Stimulated activated CD4-positive, alpha-beta T cell treated with anti-CD3 and anti-CD28 coated beads, Interleukin-4, amount 100 ng/mL, for 4 hours (primary cell): ENCODE data around the gene WNT9A.
"Not testable (repeated sequence)": the region's sequence is repeated elsewhere in the genome, so short reads cannot be mapped to it uniquely, and the experiment has no call there.

Experiments used
- DNase-seq, 2 experiments: peaks; one replicate each; pipeline ENCODE4 v3.0.0-alpha.2; 2020

The WNT9A gene, protein sequence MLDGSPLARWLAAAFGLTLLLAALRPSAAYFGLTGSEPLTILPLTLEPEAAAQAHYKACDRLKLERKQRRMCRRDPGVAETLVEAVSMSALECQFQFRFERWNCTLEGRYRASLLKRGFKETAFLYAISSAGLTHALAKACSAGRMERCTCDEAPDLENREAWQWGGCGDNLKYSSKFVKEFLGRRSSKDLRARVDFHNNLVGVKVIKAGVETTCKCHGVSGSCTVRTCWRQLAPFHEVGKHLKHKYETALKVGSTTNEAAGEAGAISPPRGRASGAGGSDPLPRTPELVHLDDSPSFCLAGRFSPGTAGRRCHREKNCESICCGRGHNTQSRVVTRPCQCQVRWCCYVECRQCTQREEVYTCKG

GRCh38 chr1:227947676-227948492 is at the start of gene WNT9A:
TSS of gene WNT9A (minus strand) at chr1:227947932. CDS start at chr1:227947887, 45 bp downstream.
- DNase-seq = peak in 1 of 2 experiments; percentile 12

DNA sequence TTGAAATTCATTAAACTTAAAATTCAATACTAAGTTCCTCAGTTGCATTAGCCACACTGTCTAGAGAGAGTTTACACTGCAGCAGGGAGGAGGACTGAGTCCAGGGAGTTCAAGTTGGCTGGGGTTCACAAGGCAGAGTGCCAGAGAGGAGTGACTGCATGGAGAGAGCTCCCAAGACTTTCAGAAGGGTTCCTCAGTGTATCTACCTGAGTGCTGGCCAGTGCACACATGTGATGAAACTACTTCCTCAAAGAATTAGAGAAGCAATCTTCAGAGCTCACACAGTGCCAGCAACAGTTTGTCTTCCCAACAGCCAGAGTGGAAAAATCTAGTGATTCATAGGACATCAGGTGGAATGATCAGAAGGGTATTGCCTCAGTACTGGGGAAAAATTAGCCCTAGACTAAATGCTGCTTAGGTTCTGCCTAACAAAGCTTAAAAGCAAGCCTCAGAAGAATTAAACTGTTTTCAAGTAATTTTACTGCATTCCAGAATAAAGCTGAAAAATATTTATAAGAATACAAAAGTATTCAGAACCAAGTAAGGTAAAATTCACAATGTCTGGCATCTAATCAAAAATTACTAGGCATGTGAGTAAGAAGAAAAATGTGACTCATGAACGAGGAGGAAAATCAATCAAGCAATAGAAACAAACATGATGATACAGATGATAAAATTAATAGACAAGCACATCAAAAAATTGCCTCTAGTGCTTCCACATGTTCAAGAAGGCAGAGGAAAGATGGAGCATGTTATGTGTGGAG is 48.6 kb upstream of the WNT9A start:
- no peak for DNase-seq

- DNase-seq = no peak
Observed at GRCh38 chr1:227994632-227995300, 47.0 kb upstream of the WNT9A start.

- DNase-seq = no peak
Observed at GRCh38 chr1:227987181-227987580, 39.4 kb upstream of the WNT9A start.

GRCh38 chr1:227975583-227976283 is 28.0 kb upstream of the WNT9A start:
- not testable (repeated sequence) for DNase-seq

DNA sequence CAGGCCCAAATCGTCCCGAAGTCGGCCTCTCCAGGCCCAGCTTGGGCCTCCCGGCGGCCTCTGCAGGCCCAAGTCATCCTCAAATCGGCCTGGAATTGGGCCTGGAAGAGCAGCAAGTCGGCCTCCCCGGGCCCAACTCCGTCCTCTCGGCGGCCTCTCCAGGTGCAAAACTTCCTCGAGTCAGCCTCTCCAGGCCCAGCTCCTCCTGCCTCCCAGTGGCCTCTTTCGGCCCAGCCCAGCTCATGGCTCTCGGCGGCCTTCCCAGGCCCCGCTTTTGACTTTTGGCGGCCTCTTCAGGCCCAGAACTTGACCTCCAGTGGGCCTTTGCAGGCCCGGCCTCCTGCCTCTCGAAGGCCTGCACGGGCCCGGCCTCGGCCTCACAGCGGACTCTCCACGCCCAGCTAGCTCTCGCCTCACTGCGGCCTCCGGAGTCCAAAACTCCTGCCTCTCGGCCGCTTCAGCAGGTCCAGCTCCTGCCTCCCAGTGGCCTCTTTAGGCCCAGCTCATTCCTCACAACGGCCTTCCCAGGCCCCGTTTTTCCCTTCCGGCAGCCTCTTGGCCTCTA is 26.1 kb upstream of the WNT9A start:
- not testable (repeated sequence) for DNase-seq

- DNase-seq = not testable (repeated sequence)
Observed at GRCh38 chr1:227972843-227973374, 25.2 kb upstream of the WNT9A start.

- not testable (repeated sequence) for DNase-seq
Observed at GRCh38 chr1:227972283-227972679, 24.5 kb upstream of the WNT9A start.

- not testable (repeated sequence) for DNase-seq
Observed at GRCh38 chr1:227971643-227972282, 24.0 kb upstream of the WNT9A start.

- DNase-seq = not testable (repeated sequence)
Observed at GRCh38 chr1:227971216-227971615, 23.5 kb upstream of the WNT9A start.

- not testable (repeated sequence) for DNase-seq
Observed at GRCh38 chr1:227970076-227970995, 22.6 kb upstream of the WNT9A start.

DNA sequence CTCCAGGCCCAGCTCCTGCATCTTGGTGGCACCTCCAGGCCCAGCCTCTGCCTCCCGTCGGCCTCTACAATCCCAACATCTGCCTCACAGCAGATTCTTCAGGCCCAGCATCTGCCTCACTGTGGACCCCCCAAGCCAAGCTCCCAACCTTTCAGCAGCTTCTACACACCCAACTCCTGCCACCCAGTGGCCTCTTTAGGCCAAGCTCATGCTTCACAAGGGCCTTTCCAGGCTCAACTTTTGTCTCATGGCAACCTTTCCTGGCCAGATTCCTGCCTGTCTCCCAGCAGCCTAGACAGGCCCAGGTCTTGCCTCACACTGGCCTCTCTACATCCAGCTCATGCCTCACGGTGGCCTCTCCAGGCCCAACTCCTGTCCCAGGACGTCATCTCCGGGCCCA is 20.1 kb upstream of the WNT9A start:
- not testable (repeated sequence) for DNase-seq

- DNase-seq = not testable (repeated sequence)
Observed at GRCh38 chr1:227966733-227967132, 19.0 kb upstream of the WNT9A start.

GRCh38 chr1:227961651-227962466 is 14.1 kb upstream of the WNT9A start:
- no peak for DNase-seq

DNA sequence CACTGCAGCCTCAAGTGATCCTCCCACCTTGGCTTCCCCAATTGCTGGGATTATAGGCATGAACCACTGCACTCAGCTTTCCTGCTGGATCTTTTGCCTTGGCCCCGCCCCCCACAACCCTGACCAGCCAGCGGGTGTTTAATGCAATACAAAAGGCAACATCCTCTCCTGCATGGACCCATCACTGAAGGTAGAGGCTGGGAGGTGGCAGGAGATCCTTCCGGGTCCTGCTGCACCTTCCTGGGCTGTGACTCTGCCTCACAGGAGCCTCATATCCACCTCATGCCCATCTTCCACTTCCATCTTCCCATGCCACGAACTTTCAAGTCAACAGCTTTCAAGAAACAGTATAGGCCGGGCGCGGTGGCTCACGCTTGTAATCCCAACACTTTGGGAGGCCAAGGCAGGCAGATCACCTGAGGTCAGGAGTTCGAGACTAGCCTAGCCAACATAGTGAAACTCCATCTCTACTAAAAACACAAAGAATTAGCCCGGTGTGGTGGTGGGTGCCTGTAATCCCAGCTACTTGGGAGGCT is 11.7 kb upstream of the WNT9A start:
- no peak for DNase-seq

GRCh38 chr1:227958617-227959324 is 11.0 kb upstream of the WNT9A start:
- no peak for DNase-seq

DNA sequence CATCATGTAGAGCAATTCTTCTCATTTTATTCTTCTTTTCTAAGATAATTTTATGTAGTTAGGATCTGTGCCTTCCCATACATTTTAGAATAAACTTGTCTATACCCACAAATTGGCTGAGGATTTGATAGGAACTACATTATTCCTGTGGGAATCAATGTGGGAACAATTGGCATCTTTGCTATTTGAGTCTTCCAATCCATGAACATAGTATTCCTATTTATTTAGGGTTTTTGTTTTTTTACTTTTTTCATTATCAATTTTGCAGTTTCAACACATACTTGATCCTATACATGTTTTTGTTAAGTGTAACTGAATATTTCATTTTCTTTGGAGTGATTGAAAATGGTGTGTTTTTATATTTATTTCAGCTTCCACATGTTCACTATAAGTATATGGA is 8.1 kb upstream of the WNT9A start:
- no peak for DNase-seq
